Hypothalamus (tissue), 51 donors: ENCODE data around the gene ARX.

ENCODE experiments used
- DNase-seq, 51 donors: peaks; one replicate each; lab custom pipeline; 2025; lab: John Stamatoyannopoulos, UW

ARX gene

GRCh38 chrX:25015486-25016360, at the start of gene ARX:
Gene ARX, minus strand, starts transcription at chrX:25015965. Its CDS starts 228 bp downstream, at chrX:25015737.
- DNase-seq, result peak in 45 of 51 donors; percentile 1 to 70 (median 17)

- no peak for DNase-seq
Measured at GRCh38 chrX:25059273-25059672, 43.5 kb upstream of the ARX start.

- DNase-seq, result no peak
Measured at GRCh38 chrX:25052798-25053534, 37.2 kb upstream of the ARX start.

GRCh38 chrX:25049971-25050370, 34.2 kb upstream of the ARX start:
- no peak for DNase-seq

GRCh38 chrX:25049357-25049756, 33.6 kb upstream of the ARX start:
- no peak for DNase-seq

- DNase-seq, result no peak
Measured at GRCh38 chrX:25048178-25048577, 32.4 kb upstream of the ARX start.

GRCh38 chrX:25043192-25043591, 27.4 kb upstream of the ARX start:
- no peak for DNase-seq

GRCh38 chrX:25039036-25039435, 23.3 kb upstream of the ARX start:
- no peak for DNase-seq

- no peak for DNase-seq
Measured at GRCh38 chrX:25034889-25035288, 19.1 kb upstream of the ARX start.

GRCh38 chrX:25029288-25029825, 13.6 kb upstream of the ARX start:
- no peak for DNase-seq

- no peak for DNase-seq
Measured at GRCh38 chrX:25028726-25029125, 13.0 kb upstream of the ARX start.

- no peak for DNase-seq
Measured at GRCh38 chrX:25026576-25026975, 10.8 kb upstream of the ARX start.

- DNase-seq, result no peak
Measured at GRCh38 chrX:25025615-25026014, 9.8 kb upstream of the ARX start.

- no peak for DNase-seq
Measured at GRCh38 chrX:25023908-25024307, 8.1 kb upstream of the ARX start.

- no peak for DNase-seq
Measured at GRCh38 chrX:25022499-25023325, 6.9 kb upstream of the ARX start.

- DNase-seq, result peak in 3 of 51 donors; percentile 3 to 8 (median 8)
Measured at GRCh38 chrX:25020905-25021449, 5.2 kb upstream of the ARX start.

GRCh38 chrX:25020391-25020904, 4.7 kb upstream of the ARX start:
- no peak for DNase-seq

- no peak for DNase-seq
Measured at GRCh38 chrX:25019707-25020390, 4.1 kb upstream of the ARX start.

- DNase-seq, result no peak
Measured at GRCh38 chrX:25018682-25019081, 2.9 kb upstream of the ARX start.
